Vein endothelial cell (primary cell): Measurements from ENCODE around the gene PTBP1. TPM values are rescaled to one million over a fixed set of nuclear protein-coding genes. Genes with fewer than 3 reads are reported as not detected.

Experiments used
- small RNA-seq: library from RNA; depleted of rRNA; stranded (forward); fragments of <200 nt; gene quantifications from one replicate; pipeline ENCODE3, GENCODE V24; 2012
- total RNA-seq: library from RNA; depleted of rRNA; stranded (reverse); fragments of >200 nt; gene quantifications from 2 replicates; pipeline ENCODE4 v1.2.3, GENCODE V29; 2012

The PTBP1 gene
- 242 and 257 TPM in 2 replicates for total RNA-seq

DNA sequence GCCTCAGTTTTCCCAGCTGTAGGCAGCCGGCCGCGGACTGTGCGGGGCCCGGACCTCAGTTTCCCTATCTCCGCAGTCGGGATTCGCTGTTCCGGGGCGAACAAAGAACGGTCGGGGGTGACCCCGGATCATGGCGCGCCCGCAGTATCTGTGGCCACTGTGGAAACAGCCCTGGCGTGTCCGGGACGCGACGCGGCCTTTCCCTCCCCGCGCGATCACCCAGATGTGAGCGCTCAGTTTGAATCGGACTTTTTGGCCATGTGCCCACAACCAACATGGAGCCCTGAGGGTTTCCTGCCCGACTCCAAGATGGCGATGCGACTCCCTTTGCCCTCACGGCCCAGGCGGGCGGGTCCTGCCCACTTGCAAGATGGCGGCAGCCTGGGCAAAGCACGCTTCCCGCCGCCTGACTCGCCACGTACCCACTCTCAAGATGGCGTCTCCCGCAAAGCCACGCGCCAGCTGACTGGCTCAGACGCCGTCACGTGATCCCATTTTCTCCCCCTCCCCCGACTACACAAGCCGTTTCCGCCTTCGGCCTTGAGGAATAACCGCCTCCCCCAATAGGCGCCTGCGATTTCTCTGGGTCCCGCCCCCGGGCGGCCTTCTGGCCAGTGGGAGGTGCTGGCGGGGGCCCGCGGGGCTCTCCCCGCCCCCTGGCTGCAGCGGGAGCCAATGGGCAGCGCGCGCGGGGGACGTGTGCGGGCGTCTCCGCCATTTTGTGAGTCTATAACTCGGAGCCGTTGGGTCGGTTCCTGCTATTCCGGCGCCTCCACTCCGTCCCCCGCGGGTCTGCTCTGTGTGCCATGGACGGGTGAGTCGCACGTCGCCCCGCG is at the start of gene PTBP1:
Gene PTBP1, plus strand, starts transcription at position 761 of the 836 bp plus-strand sequence. Its CDS starts 46 bp downstream, at position 807.

DNA sequence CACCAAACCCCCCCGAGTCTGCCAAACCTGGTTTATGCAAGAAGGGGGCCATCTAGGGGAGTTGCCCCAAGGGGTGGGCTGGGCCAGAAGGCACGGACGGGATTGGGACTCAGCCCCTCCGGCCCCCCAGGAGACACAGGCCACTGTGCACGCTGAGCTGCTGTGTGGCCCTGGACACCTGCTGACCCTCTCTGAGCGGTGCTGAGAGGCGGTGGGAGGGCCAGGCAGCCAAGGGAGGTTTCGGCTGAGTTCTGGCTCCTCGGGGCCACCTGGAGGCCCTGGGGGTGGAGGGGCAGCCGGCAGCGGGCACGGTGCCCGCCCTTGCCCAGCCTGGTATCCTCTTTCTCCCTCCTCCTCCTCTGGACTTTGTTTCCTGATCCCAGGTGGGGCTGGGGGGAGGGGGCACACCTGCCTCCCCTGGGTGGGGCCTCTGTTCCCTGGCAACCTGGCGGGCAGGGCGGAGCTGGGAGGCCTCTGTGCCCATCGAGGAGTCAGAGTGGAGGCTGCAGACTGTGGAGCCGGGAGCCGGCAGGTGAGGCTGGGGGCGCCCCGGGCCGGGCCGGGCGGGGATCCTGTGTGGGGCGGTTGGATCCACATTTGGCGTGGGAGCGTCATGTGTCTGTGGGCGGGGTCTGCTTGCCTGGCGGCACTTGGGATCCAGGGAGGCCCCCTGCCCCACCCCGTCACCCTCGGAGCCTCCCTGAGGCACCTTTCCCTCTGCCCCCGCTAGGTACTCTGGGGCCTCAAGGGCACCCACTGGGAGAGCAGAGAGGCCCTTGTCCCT is 46.4 kb upstream of the PTBP1 start, which contains the start of gene MISP:
Gene MISP, plus strand, starts transcription at position 473 of the 784 bp plus-strand sequence. CDS start 5,835 bp downstream, outside the sequence.

DNA sequence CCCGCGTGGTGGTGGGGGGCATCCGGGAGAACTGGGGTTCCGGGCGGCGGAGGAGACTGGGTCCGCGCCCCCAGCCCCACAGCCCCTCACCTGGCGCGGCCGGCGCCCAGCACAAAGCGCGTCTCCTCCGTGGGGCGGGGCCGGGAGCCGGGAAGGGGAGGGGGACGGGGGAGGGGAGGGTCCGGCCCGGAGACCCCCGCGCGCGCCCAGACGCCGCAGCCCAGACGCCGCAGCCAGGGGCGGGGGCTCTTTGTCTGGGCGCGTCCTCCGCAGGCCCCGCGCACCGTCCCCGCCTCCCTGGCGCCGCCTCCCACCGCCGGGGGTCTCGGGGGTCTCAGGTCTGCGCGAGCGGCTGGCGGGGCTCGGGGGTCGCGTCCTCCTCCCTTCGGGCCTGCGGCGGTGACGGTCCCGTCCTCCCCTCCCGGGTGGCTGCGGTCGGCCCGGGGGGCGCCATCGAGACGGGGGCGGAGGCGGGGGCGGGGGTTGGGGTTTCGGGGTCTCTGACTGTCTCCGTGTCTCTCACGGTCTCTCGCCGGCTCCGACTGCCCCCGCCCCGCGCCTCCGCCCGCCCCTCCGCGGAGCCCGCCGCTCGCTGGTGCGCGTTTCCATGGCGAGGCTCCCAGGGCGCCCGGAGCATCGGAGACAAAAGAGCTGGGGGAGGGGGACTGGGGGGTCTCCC is 24.7 kb downstream of the PTBP1 start, which contains the start of gene PLPPR3:
Gene PLPPR3, minus strand, starts transcription at position 131 of the 679 bp plus-strand sequence. CDS start 396 bp downstream, outside the sequence.

DNA sequence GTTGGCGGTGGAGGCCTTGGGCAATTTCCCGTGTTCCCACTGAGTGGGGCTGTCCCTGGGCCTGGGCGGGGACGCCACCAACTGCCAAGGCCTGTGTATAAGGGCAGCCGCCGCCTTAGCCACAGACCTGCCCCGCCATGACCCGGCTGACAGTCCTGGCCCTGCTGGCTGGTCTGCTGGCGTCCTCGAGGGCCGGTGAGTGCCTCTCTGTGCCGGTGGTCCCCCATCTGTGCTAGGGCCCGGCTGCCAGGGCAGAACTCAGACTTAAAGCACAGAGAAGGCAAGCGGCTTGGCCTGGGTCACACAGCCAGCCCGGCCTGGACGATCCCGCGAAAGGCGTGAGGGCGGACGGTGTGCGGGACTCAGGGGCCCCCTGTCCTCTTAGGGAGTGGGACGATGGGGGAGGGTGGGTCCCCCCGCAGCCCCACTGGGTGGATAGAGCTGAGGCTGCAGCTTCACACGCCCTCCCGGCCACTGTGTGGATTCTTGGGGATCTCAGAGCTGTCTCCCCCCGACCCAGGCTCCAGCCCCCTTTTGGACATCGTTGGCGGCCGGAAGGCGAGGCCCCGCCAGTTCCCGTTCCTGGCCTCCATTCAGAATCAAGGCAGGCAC is 30.6 kb downstream of the PTBP1 start, which contains the start of gene AZU1:
Gene AZU1, plus strand, starts transcription at position 128 of the 612 bp plus-strand sequence. Its CDS starts 10 bp downstream, at position 138.

DNA sequence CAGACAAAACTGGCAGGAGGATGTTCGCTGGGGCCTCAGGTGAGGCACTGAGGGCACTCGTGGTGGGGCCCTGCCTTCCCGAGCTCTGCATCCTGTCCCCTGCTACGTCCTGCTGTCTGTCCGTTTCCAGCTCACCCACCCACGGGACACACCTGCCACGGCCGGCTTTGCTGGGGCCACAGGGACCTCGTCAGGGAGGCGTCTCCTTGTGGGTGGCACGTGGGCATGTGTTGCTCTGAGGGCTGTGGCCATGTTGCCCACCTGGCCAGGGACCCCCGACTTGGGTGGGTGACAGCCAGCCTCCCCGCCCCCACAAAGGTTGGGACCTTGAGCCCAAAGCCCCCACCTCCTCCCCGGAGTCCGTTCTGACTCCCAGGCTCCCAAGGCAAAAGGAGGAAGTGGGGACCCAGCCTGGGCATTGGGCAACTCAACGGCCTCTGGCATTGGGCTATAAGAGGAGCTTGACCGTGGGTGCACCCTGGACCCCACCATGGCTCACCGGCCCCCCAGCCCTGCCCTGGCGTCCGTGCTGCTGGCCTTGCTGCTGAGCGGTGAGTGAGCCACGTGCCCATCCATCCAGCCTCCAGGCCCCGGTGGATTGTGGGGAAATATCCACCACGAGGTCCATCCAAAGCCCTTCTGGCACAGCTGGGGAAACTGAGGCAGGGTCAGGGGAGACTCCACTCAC is 43.4 kb downstream of the PTBP1 start, which contains the start of gene PRTN3:
Gene PRTN3, plus strand, starts transcription at position 481 of the 688 bp plus-strand sequence. Its CDS starts 10 bp downstream, at position 491.

DNA sequence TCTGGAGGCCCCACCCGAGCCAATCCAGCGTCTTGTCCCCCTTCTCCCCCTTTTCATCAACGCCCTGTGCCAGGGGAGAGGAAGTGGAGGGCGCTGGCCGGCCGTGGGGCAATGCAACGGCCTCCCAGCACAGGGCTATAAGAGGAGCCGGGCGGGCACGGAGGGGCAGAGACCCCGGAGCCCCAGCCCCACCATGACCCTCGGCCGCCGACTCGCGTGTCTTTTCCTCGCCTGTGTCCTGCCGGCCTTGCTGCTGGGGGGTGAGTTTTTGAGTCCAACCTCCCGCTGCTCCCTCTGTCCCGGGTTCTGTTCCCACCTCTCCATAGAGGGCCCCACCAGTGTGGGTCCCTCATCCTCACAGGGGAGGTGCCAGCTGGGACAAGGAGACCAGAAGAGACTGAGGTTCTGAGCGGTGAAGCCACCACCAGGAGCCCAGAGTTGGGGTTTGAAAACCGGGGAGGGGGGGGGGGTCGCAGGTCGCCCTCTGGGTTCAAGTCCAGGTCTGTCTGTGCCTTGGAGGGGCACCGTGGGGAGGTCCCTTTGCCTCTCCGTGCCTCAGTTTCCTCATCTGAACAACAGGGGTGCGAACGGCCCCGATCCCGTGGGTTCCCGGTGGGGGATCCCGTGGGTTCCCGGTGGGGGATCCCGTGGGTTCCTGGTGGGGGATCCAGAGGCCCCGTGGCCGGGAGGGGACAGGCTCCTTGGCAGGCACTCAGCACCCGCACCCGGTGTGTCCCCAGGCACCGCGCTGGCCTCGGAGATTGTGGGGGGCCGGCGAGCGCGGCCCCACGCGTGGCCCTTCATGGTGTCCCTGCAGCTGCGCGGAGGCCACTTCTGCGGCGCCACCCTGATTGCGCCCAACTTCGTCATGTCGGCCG is 55.1 kb downstream of the PTBP1 start, which contains the start of gene ELANE:
Gene ELANE, plus strand, starts transcription at position 168 of the 878 bp plus-strand sequence. Its CDS starts 26 bp downstream, at position 194.

DNA sequence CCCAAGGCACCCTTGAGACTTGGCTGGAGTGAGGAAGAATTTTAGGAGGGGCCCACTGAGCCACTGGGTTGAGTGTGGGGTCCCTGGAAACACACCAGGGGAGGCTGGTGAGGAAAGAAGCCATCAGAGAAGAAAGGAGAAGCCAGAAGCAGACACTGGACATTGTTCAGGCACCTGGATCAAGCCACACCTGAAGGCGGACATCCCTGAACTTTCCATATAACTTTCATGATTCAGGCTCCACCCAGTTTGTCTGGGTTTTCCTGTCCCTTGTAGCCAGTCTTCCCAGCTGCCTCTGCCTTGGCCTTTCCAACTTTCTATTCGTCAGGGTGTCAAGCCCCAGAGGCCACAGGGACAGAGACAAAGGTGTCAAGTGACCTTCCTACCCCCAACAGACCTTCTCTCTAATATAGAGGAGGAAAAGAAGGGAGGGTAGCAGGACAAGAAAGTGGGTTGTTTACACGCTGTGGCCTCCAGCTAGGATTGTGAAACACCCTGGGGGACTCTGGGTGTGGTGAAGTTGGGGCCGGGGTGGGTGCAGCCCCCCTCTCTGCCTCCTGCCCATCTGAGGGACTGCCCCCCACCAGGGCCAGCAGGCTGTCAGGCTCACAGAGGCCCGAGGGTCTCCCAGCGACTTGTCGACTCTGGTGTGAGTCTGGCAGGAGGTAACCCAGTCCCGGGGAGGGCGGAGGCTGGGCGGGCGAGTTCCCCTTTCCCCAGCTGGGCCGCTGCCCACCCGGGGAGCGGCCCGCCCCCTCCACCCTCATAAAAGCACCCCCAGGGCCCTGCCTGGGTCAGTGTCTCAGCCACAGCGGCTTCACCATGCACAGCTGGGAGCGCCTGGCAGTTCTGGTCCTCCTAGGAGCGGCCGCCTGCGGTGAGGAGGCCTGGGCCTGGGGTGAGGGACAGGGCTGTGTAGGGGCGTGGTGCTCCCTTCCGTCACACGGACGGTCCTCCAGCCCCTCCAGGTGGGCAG is 61.9 kb downstream of the PTBP1 start, which contains the start of gene CFD:
Gene CFD, plus strand, starts transcription at position 797 of the 976 bp plus-strand sequence. Its CDS starts 26 bp downstream, at position 823.

Small RNA genes within 50 kb of the gene (small RNA-seq; reads per million reads assigned to genes)
- gene MIR3187, result not detected

Other genes with a start within 250 kb of the PTBP1 start
- 421 and 479 TPM in 2 replicates for gene BSG, start 224.9 kb upstream of the PTBP1 start, total RNA-seq
- gene HCN2, start 207.6 kb upstream of the PTBP1 start, total RNA-seq, result 1.2 and 1.6 TPM in 2 replicates
- 32.5 and 36.9 TPM in 2 replicates for gene POLRMT, start 163.9 kb upstream of the PTBP1 start, total RNA-seq
- not detected in 2 replicates for gene FGF22, start 157.6 kb upstream of the PTBP1 start, total RNA-seq
- 64.5 and 69.2 TPM in 2 replicates for gene RNF126, start 134.2 kb upstream of the PTBP1 start, total RNA-seq
- 8.4 and 32.3 TPM in 2 replicates for gene FSTL3, start 121.1 kb upstream of the PTBP1 start, total RNA-seq
- gene PRSS57, start 102.0 kb upstream of the PTBP1 start, total RNA-seq, result 0.33 TPM in 1 of 2 replicates, not detected in the other
- 21.7 and 73.5 TPM in 2 replicates for gene PALM, start 88.5 kb upstream of the PTBP1 start, total RNA-seq
- gene MISP, start 46.3 kb upstream of the PTBP1 start, total RNA-seq, result not detected in 2 replicates
- 0.48 and 1.3 TPM in 2 replicates for gene PLPPR3, start 24.5 kb downstream of the PTBP1 start, total RNA-seq
- gene AZU1, start 30.4 kb downstream of the PTBP1 start, total RNA-seq, result not detected in 2 replicates
- not detected in 2 replicates for gene PRTN3, start 43.5 kb downstream of the PTBP1 start, total RNA-seq
- not detected in 2 replicates for gene ELANE, start 54.9 kb downstream of the PTBP1 start, total RNA-seq
- gene CFD, start 62.2 kb downstream of the PTBP1 start, total RNA-seq, result 0.38 and 0.65 TPM in 2 replicates
- 30.2 and 32.3 TPM in 2 replicates for gene MED16, start 95.7 kb downstream of the PTBP1 start, total RNA-seq
- not detected in 2 replicates for gene RNU6-9, start 96.0 kb downstream of the PTBP1 start, total RNA-seq
- 47.7 and 60.4 TPM in 2 replicates for gene R3HDM4, start 115.8 kb downstream of the PTBP1 start, total RNA-seq
- gene KISS1R, start 119.9 kb downstream of the PTBP1 start, total RNA-seq, result not detected in 2 replicates
- 8.2 and 14.5 TPM in 2 replicates for gene ARID3A, start 128.6 kb downstream of the PTBP1 start, total RNA-seq
- gene WDR18, start 186.9 kb downstream of the PTBP1 start, total RNA-seq, result 74.6 and 116 TPM in 2 replicates
- gene GRIN3B, start 203.0 kb downstream of the PTBP1 start, total RNA-seq, result 1.2 and 4.2 TPM in 2 replicates
- gene TMEM259, start 223.7 kb downstream of the PTBP1 start, total RNA-seq, result 82.6 and 118 TPM in 2 replicates
- gene RNU6-2, start 224.1 kb downstream of the PTBP1 start, total RNA-seq, result not detected in 2 replicates
- gene CNN2, start 229.2 kb downstream of the PTBP1 start, total RNA-seq, result 249 and 315 TPM in 2 replicates
- 7.6 and 10.1 TPM in 2 replicates for gene ABCA7, start 242.7 kb downstream of the PTBP1 start, total RNA-seq